GM18907 (cell line): ENCODE data around the gene ZCCHC3.
"Not testable (repeated sequence)": the region's sequence is repeated elsewhere in the genome, so short reads cannot be mapped to it uniquely, and the experiment has no call there.

Source experiments
- ATAC-seq: cut with Tn5 transposase; IDR thresholded peaks from one replicate; pipeline ENCODE4 v1.9.1; 2021; ENCODE audit warnings: mild to moderate bottlenecking, moderate library complexity; ENCODE audit not compliant: unreplicated experiment

Gene ZCCHC3

DNA sequence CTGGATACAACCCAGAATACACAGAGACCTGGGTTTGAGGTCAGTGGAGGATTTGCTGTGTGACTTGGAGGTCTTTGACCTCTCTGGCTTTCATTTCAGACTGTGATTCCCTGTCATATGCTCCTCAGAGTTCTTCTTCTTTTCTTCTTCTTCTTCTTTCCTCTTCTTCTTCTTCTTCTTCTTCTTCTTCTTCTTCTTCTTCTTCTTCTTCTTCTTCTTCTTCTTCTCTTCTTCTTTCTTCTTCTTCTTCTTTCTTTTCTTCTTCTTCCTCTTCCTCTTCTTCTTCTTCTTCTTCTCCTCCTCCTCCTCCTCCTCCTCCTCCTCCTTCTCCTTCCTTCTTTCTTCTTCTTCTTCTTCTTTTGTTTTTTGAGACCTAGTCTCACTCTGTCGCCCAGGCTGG, 38.7 kb downstream of the ZCCHC3 start:
- ATAC-seq: not testable (repeated sequence)

- no peak for ATAC-seq
Measured at GRCh38 chr20:341682-342081, 44.3 kb downstream of the ZCCHC3 start.

DNA sequence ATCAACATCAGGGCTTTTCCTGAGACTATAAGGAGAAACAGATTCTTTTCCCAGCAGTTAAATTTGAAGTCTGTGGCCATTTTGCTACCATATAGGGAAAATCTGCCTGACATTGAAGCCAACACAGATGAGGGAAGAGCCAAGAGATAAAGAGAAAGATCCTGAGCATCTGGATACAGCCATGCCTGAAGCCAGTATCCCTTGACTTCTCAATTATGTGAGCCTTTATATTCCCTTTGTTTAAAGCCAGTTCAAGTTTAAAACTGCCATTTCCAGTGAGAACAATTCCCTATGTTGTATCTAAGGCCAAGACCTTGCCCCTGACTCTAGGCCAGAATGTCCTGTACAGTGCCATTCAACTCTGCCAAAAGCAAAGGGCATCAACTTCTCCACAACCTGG, 45.7 kb downstream of the ZCCHC3 start:
- no peak for ATAC-seq

DNA sequence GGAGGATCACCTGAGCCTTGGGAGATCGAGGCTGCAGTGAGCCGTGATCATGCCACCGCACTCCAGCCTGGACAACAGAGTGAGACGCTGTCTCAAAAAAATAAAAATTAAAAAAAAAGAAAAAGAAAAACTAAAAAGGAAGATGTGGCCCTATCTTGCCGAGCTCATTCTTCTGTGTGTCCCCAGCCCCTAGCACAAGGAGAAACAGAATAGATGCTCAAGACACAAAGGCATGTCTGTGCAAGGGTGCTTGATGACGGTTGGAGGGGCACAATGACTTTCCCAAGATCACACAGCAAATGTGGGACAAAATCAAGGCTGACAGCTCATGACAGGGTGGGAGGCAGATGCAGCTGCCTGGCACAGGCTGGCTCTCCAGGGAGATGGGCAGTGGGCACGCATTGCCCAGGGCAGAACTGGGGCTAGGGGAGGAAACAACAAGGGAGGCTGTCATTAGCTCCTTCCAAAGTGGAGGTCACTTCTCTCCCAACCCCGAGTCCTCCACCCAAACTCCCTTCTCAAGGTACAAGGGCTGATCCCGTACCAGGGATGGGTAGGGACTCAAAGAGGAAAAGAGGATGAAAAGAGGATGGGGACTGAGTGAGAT, 48.8 kb downstream of the ZCCHC3 start:
- no peak for ATAC-seq

- ATAC-seq: peak; percentile 42
Measured at GRCh38 chr20:346640-347316, 49.4 kb downstream of the ZCCHC3 start, which contains the start of gene NRSN2. NRSN2 (plus strand) TSS chr20:347111; CDS start chr20:349644, 2,533 bp downstream.

DNA sequence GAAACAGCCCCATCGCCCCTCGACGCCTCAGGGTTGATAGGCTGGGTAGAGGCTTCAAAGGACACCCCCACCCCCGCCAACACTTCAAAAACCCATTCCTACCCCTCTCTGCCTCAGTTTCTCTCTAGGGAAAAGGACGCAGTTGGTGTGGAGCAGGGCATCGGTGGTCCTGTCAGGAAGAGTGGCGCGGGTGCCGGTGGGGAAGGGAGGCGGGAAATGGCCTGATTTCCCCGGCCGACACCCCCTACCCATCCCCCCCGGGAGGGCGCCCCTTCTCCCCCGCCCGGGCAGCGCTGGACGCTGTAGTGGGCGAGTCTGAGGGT, 49.9 kb downstream of the ZCCHC3 start:
- peak; percentile 12 for ATAC-seq

DNA sequence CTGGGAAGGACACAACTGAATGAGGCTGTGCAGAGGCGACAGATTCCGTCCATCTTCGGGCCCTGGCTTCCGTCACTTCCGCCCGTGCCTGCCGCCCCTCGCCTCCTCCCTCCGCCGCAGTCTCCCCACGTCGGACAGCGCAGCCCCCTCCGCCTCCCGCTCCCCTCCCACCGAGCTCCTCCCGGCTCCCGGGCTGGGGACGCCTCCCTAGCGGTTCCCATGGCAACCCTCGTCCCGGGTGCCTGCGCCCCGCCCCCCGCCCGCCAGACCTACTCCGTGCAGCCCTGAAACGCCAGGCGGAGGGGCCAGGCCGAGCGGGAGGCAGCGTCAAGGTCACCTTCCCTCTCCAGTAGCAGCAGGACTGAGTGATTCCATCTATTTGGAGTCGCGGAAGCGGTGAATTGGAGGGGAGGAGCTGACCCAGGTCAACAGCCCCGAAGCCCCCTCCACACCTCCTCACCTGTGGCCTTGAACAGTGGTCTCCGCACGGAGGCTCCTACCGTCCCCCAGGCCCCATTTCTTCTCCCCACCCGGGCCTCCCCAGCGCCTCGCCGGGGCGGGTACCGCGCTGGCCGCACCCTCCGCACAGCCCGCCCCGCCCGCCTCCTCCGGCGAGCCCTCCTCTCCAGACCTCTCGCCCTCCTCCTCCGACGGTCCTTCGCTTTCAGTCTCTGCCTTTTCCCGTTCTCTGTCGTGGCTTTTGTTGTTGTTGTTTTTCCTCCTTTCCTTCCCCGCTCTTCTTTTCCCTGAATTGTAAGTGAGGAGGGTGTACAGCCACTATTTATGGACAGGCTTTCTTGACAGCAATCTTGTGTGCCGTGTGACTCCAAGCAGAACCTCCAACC, 50.5 kb downstream of the ZCCHC3 start:
- peak; percentile 77 for ATAC-seq

- no peak for ATAC-seq
Measured at GRCh38 chr20:348972-349841, 51.8 kb downstream of the ZCCHC3 start.
